Thyroid gland (tissue), 4 donors: Measurements from ENCODE around the gene IQCE.

ENCODE experiments used
- CTCF ChIP-seq, 6 experiments: fragments of 200-600 bp in 3 of 6; fragments of 450-650 bp in 3 of 6; sonication (generic) in 3 of 6; IDR thresholded peaks; one replicate each; pipeline ENCODE4 v1.5.1; 2016 to 2019; ENCODE audit warnings: antibody characterized with exemption in 6 of 6, mild to moderate bottlenecking in 2 of 6, inconsistent platforms in 1 of 6, moderate library complexity in 1 of 6
- POLR2A ChIP-seq, 2 donors: fragments of 450-650 bp; IDR thresholded peaks; one replicate each; pipeline ENCODE4 v1.6.1; 2017; ENCODE audit warnings: antibody characterized with exemption in 2 of 2, mild to moderate bottlenecking in 2 of 2, moderate library complexity in 1 of 2

GRCh38 chr7:2606539-2606936 is 47.8 kb downstream of the IQCE start:
- no peak for TF ChIP-seq CTCF (IDR thresholded peaks at IDR 0.05)
- TF ChIP-seq POLR2A (IDR thresholded peaks at IDR 0.05), result no peak
